IMR-90 (cell line): ENCODE results near the gene SIN3B.

Experiments used
- MAFK ChIP-seq: IDR thresholded peaks from 2 replicates; pipeline ENCODE4 v1.6.1; 2012; ENCODE audit warnings: low read depth, low read length, improper control_type of control experiment
- MXI1 ChIP-seq: IDR thresholded peaks from 2 replicates; pipeline ENCODE4 v1.6.1; 2012; ENCODE audit warnings: low read depth, mild to moderate bottlenecking, low read length, moderate library complexity, borderline replicate concordance
- NFE2L2 ChIP-seq: fragments of 150-350 bp; IDR thresholded peaks from 2 replicates; pipeline ENCODE4 v1.6.1; 2016; ENCODE audit warnings: low read depth, mild to moderate bottlenecking, low read length
- POLR2A ChIP-seq: IDR thresholded peaks from 2 replicates; pipeline ENCODE4 v1.6.1; 2012; ENCODE audit warnings: mild to moderate bottlenecking, low read depth, low read length
- RAD21 ChIP-seq: IDR thresholded peaks from 2 replicates; pipeline ENCODE4 v1.6.1; 2012; ENCODE audit warnings: low read length, improper control_type of control experiment
- RCOR1 ChIP-seq: IDR thresholded peaks from 2 replicates; pipeline ENCODE4 v1.6.1; 2012; ENCODE audit warnings: mild to moderate bottlenecking, low read length, improper control_type of control experiment; ENCODE audit not compliant: insufficient replicate concordance
- RFX5 ChIP-seq: IDR thresholded peaks from 2 replicates; pipeline ENCODE4 v1.8.0; 2012; ENCODE audit warnings: low read depth, mild to moderate bottlenecking, low read length, moderate library complexity
- SMC3 ChIP-seq: fragments of 150-350 bp; IDR thresholded peaks from 2 replicates; pipeline ENCODE4 v1.6.1; 2016; ENCODE audit warnings: low read depth, mild to moderate bottlenecking, antibody characterized with exemption, low read length, moderate library complexity
- TF ChIP-seq, protein P1 (sequence below): conservative IDR thresholded peaks from 2 replicates; pipeline ENCODE4 v1.5.1; 2012; ENCODE audit warnings: mild to moderate bottlenecking, low read depth, low read length, improper control_type of control experiment

DNA sequence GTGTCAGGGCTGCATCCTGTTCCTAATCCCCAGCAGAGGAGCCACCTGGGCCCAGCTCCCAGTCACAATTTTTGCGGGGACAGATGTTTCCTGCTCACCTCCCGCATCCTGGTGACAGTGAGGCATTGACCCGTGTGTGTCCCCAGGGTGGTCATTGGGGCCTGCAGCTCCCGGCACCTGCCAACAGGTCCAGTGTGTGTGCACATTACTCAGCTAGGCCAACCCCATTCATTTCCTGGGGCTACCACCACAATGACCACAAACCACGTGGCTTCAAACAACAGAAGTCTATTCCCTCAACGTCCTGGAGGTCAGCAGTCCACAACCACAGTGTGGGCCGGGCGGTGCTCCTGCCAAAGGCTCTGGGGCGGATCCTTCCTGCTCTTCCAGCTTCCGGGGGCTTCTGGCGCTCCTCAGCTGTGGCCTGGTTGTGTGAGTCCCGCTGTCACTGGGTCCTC is 47.7 kb downstream of the SIN3B start:
- TF ChIP-seq MAFK (no peak), SMC3 (no peak), POLR2A (no peak), NFE2L2 (no peak), RCOR1 (no peak), MXI1 (no peak), RAD21 (no peak), RFX5 (no peak)
- TF ChIP-seq, protein P1, sequence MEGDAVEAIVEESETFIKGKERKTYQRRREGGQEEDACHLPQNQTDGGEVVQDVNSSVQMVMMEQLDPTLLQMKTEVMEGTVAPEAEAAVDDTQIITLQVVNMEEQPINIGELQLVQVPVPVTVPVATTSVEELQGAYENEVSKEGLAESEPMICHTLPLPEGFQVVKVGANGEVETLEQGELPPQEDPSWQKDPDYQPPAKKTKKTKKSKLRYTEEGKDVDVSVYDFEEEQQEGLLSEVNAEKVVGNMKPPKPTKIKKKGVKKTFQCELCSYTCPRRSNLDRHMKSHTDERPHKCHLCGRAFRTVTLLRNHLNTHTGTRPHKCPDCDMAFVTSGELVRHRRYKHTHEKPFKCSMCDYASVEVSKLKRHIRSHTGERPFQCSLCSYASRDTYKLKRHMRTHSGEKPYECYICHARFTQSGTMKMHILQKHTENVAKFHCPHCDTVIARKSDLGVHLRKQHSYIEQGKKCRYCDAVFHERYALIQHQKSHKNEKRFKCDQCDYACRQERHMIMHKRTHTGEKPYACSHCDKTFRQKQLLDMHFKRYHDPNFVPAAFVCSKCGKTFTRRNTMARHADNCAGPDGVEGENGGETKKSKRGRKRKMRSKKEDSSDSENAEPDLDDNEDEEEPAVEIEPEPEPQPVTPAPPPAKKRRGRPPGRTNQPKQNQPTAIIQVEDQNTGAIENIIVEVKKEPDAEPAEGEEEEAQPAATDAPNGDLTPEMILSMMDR = no peak
